Measurements from ENCODE around the gene SNAP47.

DNA sequence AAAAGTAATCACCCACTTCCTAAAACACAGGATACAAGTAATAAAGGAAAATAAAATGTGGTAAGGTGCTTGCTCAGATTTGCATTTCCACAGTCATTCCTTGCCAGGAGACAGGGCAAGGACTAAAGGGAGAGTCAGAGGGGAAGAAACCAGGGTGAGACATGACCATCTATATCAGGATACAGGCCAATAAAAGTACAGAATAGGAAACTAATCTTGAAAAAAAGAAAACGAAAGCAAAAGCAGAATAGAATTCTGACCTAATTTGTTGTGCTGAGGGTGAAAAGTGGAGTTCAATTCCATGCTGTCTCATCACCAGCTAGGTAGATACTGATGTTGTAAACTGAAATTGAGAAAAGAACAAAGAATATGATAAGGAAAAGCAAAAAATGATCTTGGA, 27.4 kb upstream of the SNAP47 start:
- TF ChIP-seq, protein P1, sequence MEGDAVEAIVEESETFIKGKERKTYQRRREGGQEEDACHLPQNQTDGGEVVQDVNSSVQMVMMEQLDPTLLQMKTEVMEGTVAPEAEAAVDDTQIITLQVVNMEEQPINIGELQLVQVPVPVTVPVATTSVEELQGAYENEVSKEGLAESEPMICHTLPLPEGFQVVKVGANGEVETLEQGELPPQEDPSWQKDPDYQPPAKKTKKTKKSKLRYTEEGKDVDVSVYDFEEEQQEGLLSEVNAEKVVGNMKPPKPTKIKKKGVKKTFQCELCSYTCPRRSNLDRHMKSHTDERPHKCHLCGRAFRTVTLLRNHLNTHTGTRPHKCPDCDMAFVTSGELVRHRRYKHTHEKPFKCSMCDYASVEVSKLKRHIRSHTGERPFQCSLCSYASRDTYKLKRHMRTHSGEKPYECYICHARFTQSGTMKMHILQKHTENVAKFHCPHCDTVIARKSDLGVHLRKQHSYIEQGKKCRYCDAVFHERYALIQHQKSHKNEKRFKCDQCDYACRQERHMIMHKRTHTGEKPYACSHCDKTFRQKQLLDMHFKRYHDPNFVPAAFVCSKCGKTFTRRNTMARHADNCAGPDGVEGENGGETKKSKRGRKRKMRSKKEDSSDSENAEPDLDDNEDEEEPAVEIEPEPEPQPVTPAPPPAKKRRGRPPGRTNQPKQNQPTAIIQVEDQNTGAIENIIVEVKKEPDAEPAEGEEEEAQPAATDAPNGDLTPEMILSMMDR (IDR thresholded peaks at IDR 0.05), result no peak
- TF ChIP-seq POLR2A (IDR thresholded peaks at IDR 0.05), result no peak
- no peak for TF ChIP-seq POLR2AphosphoS5 (IDR thresholded peaks at IDR 0.05)

Data from prostate gland (tissue), 2 donors.